HG03139 (cell line): ENCODE results near the gene RXFP4.
"Not testable (repeated sequence)": the region's sequence is repeated elsewhere in the genome, so short reads cannot be mapped to it uniquely, and the experiment has no call there.

Source experiments
- ATAC-seq: cut with Tn5 transposase; IDR thresholded peaks from one replicate; pipeline ENCODE4 v1.9.1; 2021; ENCODE audit not compliant: unreplicated experiment

RXFP4 gene

DNA sequence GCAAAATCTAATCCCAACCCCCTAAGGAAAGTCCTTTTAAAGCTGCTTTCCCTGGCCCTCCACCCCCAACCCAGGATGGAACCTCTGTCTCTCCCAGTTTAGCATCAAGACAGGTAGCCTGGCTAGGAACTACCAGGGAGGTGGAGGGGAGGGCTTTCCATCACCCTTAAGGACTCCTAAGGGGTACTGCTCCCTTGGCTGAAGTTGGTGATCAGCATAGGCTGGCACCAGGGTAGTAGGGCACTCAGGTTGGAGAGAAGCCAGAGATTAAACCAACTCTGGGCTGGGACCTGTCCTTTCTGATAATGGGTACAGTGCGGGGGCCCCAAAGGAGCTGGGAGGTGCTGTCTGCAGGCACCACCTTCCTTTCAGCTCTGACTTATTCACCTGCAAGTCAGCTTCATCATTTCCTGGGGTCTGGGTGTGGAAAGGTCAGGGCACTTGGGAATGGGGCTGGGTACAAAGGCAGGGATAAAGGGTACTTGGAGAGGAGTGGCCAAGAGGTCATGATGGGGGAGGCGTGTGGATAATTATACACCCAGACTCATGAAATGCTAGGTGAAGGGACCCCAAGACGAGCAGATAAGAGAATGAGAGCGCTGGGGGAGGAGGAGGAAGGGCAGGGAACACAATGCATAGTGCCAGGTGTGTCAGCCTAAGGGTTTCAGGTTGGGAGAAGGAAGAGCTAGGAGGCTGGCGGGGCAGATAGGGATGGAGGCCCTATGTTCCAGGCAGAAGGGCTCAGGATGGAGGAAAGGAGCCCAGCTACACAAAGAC, 35.7 kb downstream of the RXFP4 start:
- no peak for ATAC-seq

DNA sequence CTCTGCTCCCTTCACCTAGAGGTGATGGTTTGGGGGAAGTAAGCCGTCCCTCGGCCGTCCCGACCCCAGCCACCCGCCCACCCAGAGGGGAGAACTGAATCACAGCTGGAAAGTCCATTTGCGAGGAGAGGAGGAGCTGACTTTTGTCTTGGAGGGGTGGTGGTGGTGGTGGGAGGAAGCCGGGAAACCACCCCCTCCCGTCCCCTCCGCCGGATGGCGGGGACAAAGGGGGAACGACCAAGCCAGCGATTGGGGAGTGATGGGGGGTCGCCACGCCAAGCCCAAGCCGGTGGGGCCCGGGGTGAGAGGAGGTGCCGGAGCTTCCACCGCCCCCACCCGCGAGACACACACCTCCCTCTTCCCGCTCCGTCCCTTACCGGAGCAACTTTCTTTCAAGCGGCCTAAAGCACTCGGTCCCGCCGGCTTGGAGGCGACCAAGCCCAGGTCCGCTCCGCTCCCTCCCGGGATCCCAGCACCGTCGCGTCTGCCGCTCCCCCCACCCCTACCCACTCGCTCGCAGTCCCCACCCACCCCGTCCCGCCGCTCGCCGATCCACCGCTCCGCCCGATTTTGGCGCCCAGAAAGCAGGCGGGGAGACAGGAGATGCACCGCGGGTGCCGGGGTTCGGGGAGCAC, 36.4 kb downstream of the RXFP4 start:
- no peak for ATAC-seq

- peak; percentile 41 for ATAC-seq
Observed at GRCh38 chr1:155978325-155978972, 37.0 kb downstream of the RXFP4 start, which contains the start of gene ARHGEF2. Gene ARHGEF2, minus strand, starts transcription at chr1:155978547. Its CDS starts 120 bp downstream, at chr1:155978427.

DNA sequence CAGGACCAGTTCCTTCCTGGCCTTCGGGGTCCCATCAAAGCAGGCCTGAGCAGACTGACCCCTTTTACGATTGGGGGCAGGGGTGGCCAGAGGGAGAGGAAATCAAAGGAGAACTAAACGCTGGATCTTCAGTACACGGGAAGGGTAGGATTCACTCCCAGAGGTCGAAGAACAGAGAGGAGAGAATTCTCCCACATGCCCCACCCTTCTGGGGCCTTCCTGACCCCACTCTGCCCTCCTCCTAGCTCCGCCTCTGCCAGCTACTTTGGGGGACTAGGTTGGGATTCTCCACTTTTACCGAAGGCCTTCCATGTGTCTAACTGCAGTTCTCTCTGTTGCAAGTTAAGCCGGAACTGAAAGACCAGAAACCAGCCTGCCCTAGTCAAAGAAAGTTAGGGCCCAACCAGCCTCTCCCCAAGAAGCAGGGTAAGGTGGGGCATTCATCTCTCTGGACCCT, 37.6 kb downstream of the RXFP4 start:
- ATAC-seq: no peak

GRCh38 chr1:155979597-155980343, 38.3 kb downstream of the RXFP4 start:
- ATAC-seq: no peak

- no peak for ATAC-seq
Observed at GRCh38 chr1:155981266-155982088, 40.0 kb downstream of the RXFP4 start.

DNA sequence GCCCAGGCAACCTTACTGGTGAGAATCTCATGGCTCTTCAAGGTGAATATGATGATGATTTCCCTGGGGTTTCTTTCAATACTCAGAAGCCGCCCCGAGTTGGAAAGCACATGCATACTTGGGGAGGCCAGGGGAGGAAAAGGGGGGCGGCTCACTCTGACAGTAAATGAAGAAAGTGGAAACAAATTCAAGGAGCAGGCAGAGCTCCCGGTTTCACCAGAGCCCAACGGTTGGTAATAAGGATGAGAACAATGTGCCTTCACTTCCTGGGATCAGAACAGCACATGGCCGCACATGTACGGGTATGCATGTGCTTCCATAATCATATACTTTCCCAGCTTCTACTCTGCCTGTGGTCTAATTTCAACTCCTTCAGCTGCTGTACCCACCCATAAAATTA, 40.7 kb downstream of the RXFP4 start:
- ATAC-seq: no peak

GRCh38 chr1:155983191-155984024, 42.0 kb downstream of the RXFP4 start:
- no peak for ATAC-seq

DNA sequence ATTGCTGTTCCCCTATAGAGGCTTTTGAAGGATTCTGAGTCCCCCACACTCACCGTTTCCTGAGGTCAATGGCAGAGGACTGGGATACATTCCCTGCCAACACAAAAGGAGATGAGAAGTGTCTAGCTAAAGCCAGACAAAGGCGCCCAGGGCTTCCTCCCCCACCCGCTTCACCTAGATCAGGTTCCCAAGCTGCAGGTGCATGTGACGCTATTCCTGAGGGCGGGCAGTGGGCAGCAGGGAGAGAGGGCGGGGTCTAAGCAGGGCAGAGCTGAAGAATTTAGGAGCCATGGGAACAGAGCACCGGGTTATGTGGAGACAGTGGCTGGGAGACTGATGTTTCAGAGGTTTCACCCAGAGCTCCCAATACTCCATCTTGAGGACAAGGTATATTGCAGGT, 42.9 kb downstream of the RXFP4 start:
- no peak for ATAC-seq

- not testable (repeated sequence) for ATAC-seq
Observed at GRCh38 chr1:155984903-155985645, 43.6 kb downstream of the RXFP4 start.

DNA sequence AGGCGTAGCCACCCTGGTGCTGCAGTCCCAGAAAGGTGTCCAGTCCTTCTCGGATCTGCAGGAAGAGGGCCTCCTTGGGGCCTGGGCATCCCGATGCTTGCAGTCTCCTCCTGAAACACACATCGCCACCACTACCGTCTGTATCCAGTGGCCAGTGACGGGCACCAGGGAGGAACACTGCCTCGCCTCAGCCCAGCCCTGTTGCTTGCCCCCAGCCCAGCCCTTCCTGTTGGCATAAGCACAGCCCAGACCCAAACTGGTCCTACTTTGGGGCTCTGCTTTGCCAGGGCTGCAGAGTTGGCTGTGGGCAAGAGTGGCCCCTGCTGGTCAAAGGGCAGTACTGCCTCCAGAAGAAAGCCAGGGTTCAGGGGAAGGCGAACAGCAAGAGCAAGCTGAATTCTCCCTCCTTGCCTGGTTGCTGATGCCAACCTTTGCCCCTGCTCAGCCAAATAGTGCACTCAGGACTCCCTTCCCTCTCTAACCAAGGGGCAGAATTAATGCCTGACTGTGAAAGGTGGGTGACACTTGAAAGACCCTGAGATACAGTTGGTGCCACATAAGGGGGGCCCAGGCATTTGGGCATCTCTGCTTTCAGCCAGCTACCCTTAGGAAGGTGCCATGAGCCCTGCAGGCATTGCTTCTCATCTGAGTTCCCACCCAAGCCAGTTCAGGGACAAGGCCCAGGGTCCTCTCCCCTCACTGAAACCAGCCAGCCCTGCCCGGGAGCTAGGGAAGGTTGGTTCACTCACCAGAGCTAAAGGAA, 48.0 kb downstream of the RXFP4 start:
- no peak for ATAC-seq

DNA sequence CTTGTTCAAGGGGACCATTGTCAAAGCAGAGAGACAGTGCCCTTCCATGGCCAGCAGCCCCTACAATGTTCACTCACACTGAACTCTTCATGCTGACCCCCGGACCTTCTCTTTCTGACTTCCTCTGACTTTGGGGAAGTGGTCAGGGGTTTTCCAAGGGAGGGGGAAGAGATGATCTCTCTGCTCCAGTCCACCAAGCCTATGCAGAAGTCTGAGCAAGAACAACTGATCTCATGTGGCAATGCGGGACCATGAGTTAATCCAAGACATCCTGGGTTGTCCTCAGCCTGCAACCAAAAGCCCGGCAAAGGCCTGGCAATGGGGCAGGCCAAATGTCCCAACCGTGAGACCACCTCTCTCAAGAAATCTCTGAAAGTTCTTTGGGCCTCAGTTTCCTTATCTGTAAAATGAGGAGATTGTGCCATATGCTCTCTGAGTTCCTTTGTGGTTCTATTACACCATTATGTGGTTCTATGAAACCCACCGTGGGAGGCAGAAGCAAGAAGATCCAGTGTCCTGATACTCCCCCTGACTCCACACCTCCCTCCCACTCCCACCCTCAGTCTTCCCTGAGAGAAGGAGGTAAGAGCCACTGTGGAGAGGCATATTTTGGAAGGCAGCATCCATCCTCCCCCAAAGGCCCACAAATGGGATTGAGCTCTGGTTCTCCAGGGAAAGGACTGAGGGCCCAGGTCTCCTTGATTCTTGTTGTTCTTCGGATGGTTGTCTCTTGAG, 48.7 kb downstream of the RXFP4 start:
- no peak for ATAC-seq
